LoVo (cell line): ENCODE results near the gene ABCD2.
"Not testable (repeated sequence)": the region's sequence is repeated elsewhere in the genome, so short reads cannot be mapped to it uniquely, and the experiment has no call there.

Source experiments
- DNase-seq: peaks from one replicate; pipeline ENCODE4 v3.0.0-alpha.2; 2016; ENCODE audit warnings: low spot score

Gene ABCD2

GRCh38 chr12:39619660-39620433 is at the start of gene ABCD2:
Gene ABCD2 (minus strand): TSS chr12:39619803. CDS start chr12:39619615, 188 bp downstream.
- peak; percentile 51 for DNase-seq

GRCh38 chr12:39660101-39660500 is 40.5 kb upstream of the ABCD2 start:
- no peak for DNase-seq

- DNase-seq, result no peak
Measured at GRCh38 chr12:39647383-39647782, 27.8 kb upstream of the ABCD2 start.

GRCh38 chr12:39646963-39647362 is 27.4 kb upstream of the ABCD2 start:
- DNase-seq, result no peak

- no peak for DNase-seq
Measured at GRCh38 chr12:39643052-39643451, 23.4 kb upstream of the ABCD2 start.

- DNase-seq, result no peak
Measured at GRCh38 chr12:39638840-39639239, 19.2 kb upstream of the ABCD2 start.

GRCh38 chr12:39638178-39638577 is 18.6 kb upstream of the ABCD2 start:
- no peak for DNase-seq

- DNase-seq, result no peak
Measured at GRCh38 chr12:39632670-39633069, 13.1 kb upstream of the ABCD2 start.

GRCh38 chr12:39628836-39629235 is 9.2 kb upstream of the ABCD2 start:
- no peak for DNase-seq

GRCh38 chr12:39627914-39628313 is 8.3 kb upstream of the ABCD2 start:
- DNase-seq, result no peak

GRCh38 chr12:39626033-39626814 is 6.6 kb upstream of the ABCD2 start:
- DNase-seq, result no peak

- DNase-seq, result no peak
Measured at GRCh38 chr12:39623919-39624318, 4.3 kb upstream of the ABCD2 start.

GRCh38 chr12:39623160-39623559 is 3.6 kb upstream of the ABCD2 start:
- DNase-seq, result not testable (repeated sequence)

- no peak for DNase-seq
Measured at GRCh38 chr12:39622306-39622705, 2.7 kb upstream of the ABCD2 start.

- no peak for DNase-seq
Measured at GRCh38 chr12:39621670-39622069, 2.1 kb upstream of the ABCD2 start.

- DNase-seq, result no peak
Measured at GRCh38 chr12:39620659-39621658, 1.4 kb upstream of the ABCD2 start.

GRCh38 chr12:39619316-39619659 is 315 bp downstream of the ABCD2 start:
- DNase-seq, result no peak

GRCh38 chr12:39618701-39619100 is 902 bp downstream of the ABCD2 start:
- no peak for DNase-seq

GRCh38 chr12:39617887-39618286 is 1.7 kb downstream of the ABCD2 start:
- DNase-seq, result no peak

- no peak for DNase-seq
Measured at GRCh38 chr12:39616666-39617065, 2.9 kb downstream of the ABCD2 start.

- DNase-seq, result no peak
Measured at GRCh38 chr12:39616251-39616650, 3.4 kb downstream of the ABCD2 start.

GRCh38 chr12:39613525-39613924 is 6.1 kb downstream of the ABCD2 start:
- DNase-seq, result no peak
